A549 (cell line): ENCODE data around the gene IDH3G.

ENCODE experiments used
- MAFK ChIP-seq: fragments of 450-650 bp; IDR thresholded peaks from 2 replicates; pipeline ENCODE4 v1.6.1; 2014; ENCODE audit not compliant: partially characterized antibody
- POLR2A ChIP-seq: IDR thresholded peaks from 2 replicates; pipeline ENCODE4 v1.6.1; 2012; ENCODE audit warnings: mild to moderate bottlenecking, low read length

DNA sequence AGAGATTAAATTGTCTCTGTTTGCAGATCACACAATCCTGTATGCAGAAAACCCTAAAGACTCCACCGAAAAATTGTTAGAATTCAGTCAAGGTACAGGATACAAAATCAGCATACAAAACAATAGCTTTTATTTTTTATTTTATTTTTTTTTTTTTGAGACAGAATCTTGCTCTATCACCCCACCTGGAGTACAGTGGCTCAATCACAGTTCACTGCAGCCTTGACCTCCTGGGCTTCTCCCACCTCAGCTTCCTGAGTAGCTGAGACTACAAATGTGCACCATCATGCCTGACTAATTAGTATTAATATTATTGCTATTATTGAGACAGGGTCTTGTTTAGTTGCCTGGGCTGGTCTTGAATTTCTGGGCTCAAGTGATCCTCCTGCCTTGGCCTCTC is 39.0 kb downstream of the IDH3G start:
- TF ChIP-seq MAFK, result no peak
- TF ChIP-seq POLR2A, result no peak
